Ovary (tissue), 9 donors: ENCODE measurements around the gene ERFE. TPM values are rescaled to one million over a fixed set of nuclear protein-coding genes. Genes with fewer than 3 reads are reported as not detected.

Experiments used
- DNase-seq, 5 donors: peaks; one replicate each; pipeline ENCODE4 v3.0.0-alpha.2; 2019 to 2020
- H3K27ac ChIP-seq, 2 donors: fragments of 200-600 bp; one replicate each; pipeline versions ENCODE4 v1.5.1 to v1.8.0; 2019 to 2022
- H3K27me3 ChIP-seq: fragments of 200-600 bp; one replicate; pipeline ENCODE4 v1.8.0; 2022
- H3K36me3 ChIP-seq: fragments of 200-600 bp; sonication (generic); one replicate; pipeline ENCODE4 v1.5.1; 2019
- H3K4me1 ChIP-seq: one replicate; pipeline ENCODE4 v1.8.1; 2013; ENCODE audit warnings: mild to moderate bottlenecking, moderate library complexity; ENCODE audit not compliant: insufficient read depth
- H3K4me3 ChIP-seq: fragments of 200-600 bp; sonication (generic); one replicate; pipeline ENCODE4 v1.5.1; 2017
- H3K9me3 ChIP-seq, 2 donors: fragments of 200-600 bp in 1 of 2; sonication (generic) in 1 of 2; one replicate each; pipeline versions ENCODE4 v1.5.1 to v1.8.1; 2013 to 2019; ENCODE audit warnings: mild to moderate bottlenecking in 1 of 2, moderate library complexity in 1 of 2
- EP300 ChIP-seq: sonication (generic); formaldehyde crosslinking; IDR thresholded peaks from one replicate; pipeline ENCODE4 v1.6.1; 2017; ENCODE audit warnings: antibody characterized with exemption
- POLR2A ChIP-seq: fragments of 450-650 bp; IDR thresholded peaks from one replicate; pipeline ENCODE4 v1.6.1; 2017; ENCODE audit warnings: antibody characterized with exemption, mild to moderate bottlenecking, moderate library complexity
- WGBS, 3 donors: extraction: QIAGEN DNeasy Blood & Tissue Kit in 1 of 3; methylation state at CpG; one replicate each; pipeline versions ENCODE4 v1.1.5 to v1.1.7; 2013 to 2017; 5-methylcytosine and 5-hydroxymethylcytosine counted together
- intact Hi-C, 4 donors: fragments of 100-400 bp; cut with DNase I; formaldehyde crosslinking; loops; one replicate each; pipeline versions ENCODE4 v1.11.0 to v1.15.1; 2022 to 2023
- polyA plus RNA-seq, 2 donors: library from polyadenylated mRNA; stranded (reverse); fragments of 200-250 nt in 1 of 2; fragments of 350-450 nt in 1 of 2; fragmentation: Illumina TruSeq in 1 of 2; extraction: RNeasy Lipid Tissue Mini Kit (QIAGEN cat#74804) in 1 of 2; gene quantifications; one replicate each; pipeline ENCODE4 v1.2.3, GENCODE V29; 2013 to 2014
- total RNA-seq, 7 donors: library from RNA; depleted of rRNA in 2 of 7; stranded (reverse); fragments of >200 nt in 2 of 7; fragmentation: NEBNext Ultra II Directional in 3 of 7; extraction: Animal tissue kit (Norgen Biotek cat#: 25700) in 3 of 7; gene quantifications; one replicate each; pipeline versions ENCODE4 v1.1.0 to v1.2.4, GENCODE V29; 2016 to 2023
- TF ChIP-seq, protein P1 (sequence below), 3 donors: fragments of 450-650 bp in 2 of 3; fragments of 200-600 bp in 1 of 3; IDR thresholded peaks; one replicate each; pipeline versions ENCODE4 v1.5.1 to v1.8.0; 2016 to 2022; ENCODE audit warnings: antibody characterized with exemption in 3 of 3, mild to moderate bottlenecking in 1 of 3
- donor health status: DM: no; HTN: no; CAD: no; lungs with moderate emphysema.
- donor health status: DM: no; HTN: no; CAD: no.
- donor health status: Bipolar disorder and iron deficiency.
- donor health status: DM: yes; HTN: yes; CAD: no.
- donor health status: DM: no; HTN: no; CAD: no.
- donor health status: DM: yes; HTN: yes; CAD: no.

ERFE gene
- total and polyA plus RNA-seq, 9 donors, result 0.19 to 0.69 (median 0.25) TPM; not detected in 4

DNA sequence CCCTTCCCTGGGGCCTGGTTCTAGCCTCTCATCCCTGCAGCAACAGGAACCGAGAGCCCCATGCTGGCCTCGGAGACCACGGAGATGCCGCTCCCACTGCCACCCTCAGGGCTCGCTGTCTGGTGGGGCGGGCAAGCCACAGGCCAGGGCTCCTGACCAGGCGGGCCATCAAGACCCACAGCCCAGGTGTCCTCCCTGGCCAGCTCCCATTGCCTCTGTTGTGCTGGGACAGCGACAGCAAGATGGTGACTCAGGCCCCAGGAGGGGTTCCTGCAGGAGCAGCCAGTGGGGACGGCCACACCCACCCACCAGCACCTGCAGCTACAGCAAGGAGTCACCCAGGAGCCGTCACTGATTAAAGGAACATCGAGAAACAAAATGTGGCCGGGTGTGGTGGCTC lies 12.9 kb upstream of the ERFE start:
- intact Hi-C loops, result no loop called here
- Histone ChIP-seq H3K36me3 (no peaks in the 10 kb centered on the region), H3K9me3 (no peaks in the 10 kb centered on the region), H3K4me3 (no peak overlapping the region), H3K27ac (no peak overlapping the region), H3K27me3 (no peaks in the 10 kb centered on the region), H3K4me1 (no peaks in the 10 kb centered on the region)
- no peak for DNase-seq
- WGBS, 3 donors, result 84 to 86% (median 85%) methylated on average over 12 of the region's 12 CpGs
- TF ChIP-seq, protein P1, sequence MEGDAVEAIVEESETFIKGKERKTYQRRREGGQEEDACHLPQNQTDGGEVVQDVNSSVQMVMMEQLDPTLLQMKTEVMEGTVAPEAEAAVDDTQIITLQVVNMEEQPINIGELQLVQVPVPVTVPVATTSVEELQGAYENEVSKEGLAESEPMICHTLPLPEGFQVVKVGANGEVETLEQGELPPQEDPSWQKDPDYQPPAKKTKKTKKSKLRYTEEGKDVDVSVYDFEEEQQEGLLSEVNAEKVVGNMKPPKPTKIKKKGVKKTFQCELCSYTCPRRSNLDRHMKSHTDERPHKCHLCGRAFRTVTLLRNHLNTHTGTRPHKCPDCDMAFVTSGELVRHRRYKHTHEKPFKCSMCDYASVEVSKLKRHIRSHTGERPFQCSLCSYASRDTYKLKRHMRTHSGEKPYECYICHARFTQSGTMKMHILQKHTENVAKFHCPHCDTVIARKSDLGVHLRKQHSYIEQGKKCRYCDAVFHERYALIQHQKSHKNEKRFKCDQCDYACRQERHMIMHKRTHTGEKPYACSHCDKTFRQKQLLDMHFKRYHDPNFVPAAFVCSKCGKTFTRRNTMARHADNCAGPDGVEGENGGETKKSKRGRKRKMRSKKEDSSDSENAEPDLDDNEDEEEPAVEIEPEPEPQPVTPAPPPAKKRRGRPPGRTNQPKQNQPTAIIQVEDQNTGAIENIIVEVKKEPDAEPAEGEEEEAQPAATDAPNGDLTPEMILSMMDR (IDR thresholded peaks at IDR 0.05), result no peak
- no peak for TF ChIP-seq EP300

DNA sequence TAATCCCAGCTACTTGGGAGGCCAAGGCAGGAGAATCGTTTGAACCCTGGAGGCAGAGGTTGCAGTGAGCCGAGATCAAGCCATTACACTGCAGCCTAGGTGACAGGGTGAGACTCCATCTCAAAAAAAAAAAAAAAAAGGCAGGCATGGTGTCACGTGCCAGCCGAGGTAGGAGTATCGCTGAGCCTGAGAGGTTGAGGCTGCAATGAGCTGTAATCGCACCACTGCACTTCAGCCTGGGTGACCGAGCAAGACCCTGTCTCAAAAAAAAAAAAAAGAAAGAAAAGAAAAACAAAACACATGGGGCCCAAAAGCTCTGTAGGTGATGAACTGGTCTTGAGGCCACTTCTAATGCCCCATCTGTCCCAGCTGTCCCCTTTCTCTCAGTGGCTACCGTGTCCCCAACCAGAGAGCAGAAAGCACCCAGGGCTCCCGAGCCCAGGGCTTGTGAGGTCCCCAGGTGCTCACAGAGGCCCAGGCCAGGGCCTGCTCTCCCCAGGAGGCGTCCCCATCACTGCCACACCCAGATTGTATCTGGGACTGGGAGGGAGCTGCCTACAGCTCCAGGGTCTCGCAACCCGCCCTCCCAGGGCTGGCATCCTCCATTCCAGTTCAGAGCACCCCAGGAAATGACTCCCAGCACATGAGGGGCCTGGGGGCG lies 11.8 kb upstream of the ERFE start:
- TF ChIP-seq, protein P1 (IDR thresholded peaks at IDR 0.05), result no peak
- TF ChIP-seq POLR2A (no peak), EP300 (no peak)
- intact Hi-C loops, result no loop called here
- Histone ChIP-seq H3K27ac (no peak overlapping the region), H3K27me3 (no peaks in the 10 kb centered on the region), H3K9me3 (no peaks in the 10 kb centered on the region), H3K36me3 (no peaks in the 10 kb centered on the region), H3K4me3 (no peak overlapping the region), H3K4me1 (no peaks in the 10 kb centered on the region)
- no peak for DNase-seq
- WGBS, 3 donors, result 85 to 91% (median 89%) methylated on average over 13 of the region's 13 CpGs

DNA sequence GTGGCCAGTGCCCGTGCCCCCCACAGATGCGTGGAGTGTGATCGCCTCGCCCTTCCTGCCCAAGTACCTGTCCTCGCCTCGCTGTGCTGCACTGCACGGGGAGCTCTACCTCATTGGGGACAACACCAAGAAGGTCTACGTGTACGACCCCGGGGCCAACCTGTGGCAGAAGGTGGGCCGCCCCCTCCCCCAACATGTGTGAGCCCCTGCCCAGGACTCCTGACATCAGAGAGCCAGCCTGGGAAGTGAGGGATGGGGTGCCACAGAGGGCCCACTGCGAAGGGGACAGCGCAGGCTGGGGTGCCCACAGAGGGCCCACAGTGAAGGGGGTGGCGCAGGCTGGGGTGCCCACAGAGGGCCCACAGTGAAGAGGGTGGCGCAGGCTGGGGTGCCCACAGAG lies 9.8 kb upstream of the ERFE start:
- H3K9me3 ChIP-seq, result no peaks in the 10 kb centered on the region
- intact Hi-C loops, result no loop called here
- no peak overlapping the region for H3K4me3 ChIP-seq
- no peaks in the 10 kb centered on the region for H3K27me3 ChIP-seq
- TF ChIP-seq, protein P1 (IDR thresholded peaks at IDR 0.05), result no peak
- TF ChIP-seq POLR2A (no peak), EP300 (no peak)
- H3K27ac ChIP-seq, result no peak overlapping the region
- no peak for DNase-seq
- no peaks in the 10 kb centered on the region for H3K36me3 ChIP-seq
- H3K4me1 ChIP-seq, result no peaks in the 10 kb centered on the region
- 92 to 95% (median 95%) methylated on average over 15 of the region's 15 CpGs for WGBS, 3 donors

DNA sequence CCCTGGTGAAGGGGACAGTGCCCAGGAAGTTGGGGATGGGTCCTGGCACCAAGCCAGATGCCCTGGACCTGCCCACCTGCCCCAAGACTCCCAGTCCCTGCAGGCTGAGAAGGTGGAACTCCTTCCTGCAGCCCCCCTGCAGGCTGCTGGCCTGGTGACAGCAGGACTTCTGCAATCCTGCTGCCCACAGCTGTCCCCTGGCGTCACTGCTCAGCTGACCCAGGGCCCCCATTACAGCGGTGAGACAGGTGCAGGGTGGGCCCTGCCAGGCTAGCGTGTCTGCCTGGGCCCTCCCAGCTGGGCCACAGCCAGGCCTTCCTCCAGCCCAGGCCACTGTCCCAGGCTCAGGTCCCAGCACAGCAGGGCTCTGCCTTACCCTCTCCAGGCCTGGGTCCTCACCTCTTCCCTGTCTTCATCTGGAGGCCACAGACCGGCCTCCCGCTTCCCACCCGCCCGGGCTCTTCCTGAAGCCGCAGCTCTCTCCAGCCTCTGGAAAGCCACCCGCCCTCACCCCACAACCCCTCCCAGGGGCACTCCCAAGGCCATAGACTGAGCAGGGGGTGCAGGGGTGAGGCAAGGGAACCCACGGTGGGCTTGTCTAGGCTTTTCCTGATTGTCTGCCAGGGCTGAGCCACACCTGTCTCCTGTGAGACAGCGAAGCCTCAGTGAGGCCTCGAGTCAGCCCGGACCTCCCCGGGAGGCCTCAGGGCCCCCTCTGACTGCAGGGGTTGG lies 8.8 kb upstream of the ERFE start:
- H3K36me3 ChIP-seq, result no peaks in the 10 kb centered on the region
- H3K27ac ChIP-seq, result no peak overlapping the region
- intact Hi-C loops, result no loop called here
- no peaks in the 10 kb centered on the region for H3K4me1 ChIP-seq
- no peak for DNase-seq
- no peak overlapping the region for H3K4me3 ChIP-seq
- 75 to 84% (median 80%) methylated on average over 13 to 14 of the region's 14 CpGs for WGBS, 3 donors
- H3K9me3 ChIP-seq, result no peaks in the 10 kb centered on the region
- H3K27me3 ChIP-seq, result no peaks in the 10 kb centered on the region
- TF ChIP-seq POLR2A (no peak), EP300 (no peak)
- TF ChIP-seq, protein P1 (IDR thresholded peaks at IDR 0.05), result no peak
